ENCODE data around the gene CCND1. TPM values are rescaled to one million over a fixed set of nuclear protein-coding genes. Genes with fewer than 3 reads are reported as not detected.

CCND1 gene
- total RNA-seq (2014; rRNA removed; shearing (Covaris generic)): 76.0 and 91.0 TPM in 2 replicates

DNA sequence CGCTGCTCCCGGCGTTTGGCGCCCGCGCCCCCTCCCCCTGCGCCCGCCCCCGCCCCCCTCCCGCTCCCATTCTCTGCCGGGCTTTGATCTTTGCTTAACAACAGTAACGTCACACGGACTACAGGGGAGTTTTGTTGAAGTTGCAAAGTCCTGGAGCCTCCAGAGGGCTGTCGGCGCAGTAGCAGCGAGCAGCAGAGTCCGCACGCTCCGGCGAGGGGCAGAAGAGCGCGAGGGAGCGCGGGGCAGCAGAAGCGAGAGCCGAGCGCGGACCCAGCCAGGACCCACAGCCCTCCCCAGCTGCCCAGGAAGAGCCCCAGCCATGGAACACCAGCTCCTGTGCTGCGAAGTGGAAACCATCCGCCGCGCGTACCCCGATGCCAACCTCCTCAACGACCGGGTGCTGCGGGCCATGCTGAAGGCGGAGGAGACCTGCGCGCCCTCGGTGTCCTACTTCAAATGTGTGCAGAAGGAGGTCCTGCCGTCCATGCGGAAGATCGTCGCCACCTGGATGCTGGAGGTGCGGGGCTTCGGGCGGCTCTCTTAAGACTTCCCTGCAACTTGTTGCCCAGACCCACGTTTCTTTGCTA is at the start of gene CCND1:
TSS of gene CCND1 (plus strand) at position 162 of the 587 bp plus-strand sequence. CDS start at position 320, 158 bp downstream.
- DNase-seq (ENCODE audit: low read depth): peak; percentile 89

DNA sequence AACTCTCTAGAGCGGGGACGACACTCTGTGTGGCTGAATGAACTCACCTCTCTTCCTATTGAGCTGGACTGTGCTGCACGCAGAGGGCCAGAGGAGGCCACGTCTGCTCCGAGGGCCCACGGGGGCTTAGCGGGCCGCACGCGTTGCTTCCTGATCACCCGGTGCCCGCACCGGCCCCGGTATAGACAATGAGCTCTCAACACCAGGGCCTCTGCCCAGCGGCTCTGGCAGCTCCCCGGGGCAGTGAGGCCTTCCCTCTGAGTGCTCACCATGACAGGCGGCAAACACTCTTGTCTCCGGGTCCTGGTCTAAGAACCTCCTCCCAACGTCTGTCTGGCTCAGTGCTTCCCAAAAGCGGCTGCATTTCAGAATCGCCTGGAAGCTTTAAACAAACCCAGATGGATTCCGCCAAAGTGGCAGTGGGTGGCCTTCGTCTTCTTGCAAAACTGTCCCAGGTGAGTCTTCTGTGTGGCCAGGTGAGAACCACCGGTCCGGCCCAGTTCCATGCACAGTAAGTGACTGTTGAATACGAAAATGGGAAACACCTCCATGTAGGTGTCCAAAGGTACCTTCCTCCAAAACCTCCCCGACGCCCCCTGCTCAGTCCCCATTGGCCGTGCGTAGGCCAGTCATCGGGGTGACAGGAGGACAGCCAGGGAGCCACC is 47.8 kb upstream of the CCND1 start:
- no peak for DNase-seq (ENCODE audit: low read depth)

GRCh38 chr11:69593851-69594250 is 47.1 kb upstream of the CCND1 start:
- DNase-seq (ENCODE audit: low read depth): no peak

- DNase-seq (ENCODE audit: low read depth): no peak
These were observed 46.5 kb upstream of the CCND1 start for GRCh38 chr11:69594481-69594880.

DNA sequence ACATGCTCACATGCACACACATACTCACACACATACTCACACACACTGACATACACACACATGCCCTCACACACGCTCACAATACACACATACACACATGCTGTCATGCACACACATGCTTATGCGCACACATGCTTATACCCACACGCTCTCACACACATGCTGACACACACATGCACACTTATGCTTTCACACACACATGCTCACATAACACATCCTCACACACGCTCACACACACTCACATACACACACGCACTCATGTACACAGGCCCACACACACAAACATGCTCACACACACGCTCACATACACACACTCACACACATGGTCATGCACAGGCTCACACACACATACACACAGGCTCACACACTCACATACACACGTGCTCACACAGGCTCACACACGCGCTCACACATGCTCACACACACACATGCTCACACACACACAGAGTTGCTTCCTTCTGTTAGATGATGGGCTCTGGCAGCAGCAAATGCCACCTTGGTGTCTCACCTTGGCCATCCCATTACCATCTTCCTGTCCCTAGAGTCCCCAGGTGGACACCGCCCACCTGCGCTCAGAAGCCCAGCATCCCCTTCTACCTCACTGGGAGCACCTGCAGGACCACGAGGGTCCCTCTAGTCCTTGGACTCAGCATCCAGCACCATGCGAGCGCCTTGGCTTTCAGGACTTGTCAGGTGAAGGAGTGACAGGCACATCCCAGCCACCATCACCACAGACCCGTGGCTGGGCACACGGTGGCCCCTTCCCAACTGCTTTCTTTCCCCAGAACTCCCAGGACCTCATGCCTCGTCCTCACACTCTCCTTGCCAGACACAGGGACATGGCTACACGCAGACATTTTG is 44.9 kb upstream of the CCND1 start:
- DNase-seq (ENCODE audit: low read depth): no peak

GRCh38 chr11:69598147-69598546 is 42.8 kb upstream of the CCND1 start:
- peak; percentile 42 for DNase-seq (ENCODE audit: low read depth)

GRCh38 chr11:69599502-69599901 is 41.5 kb upstream of the CCND1 start:
- no peak for DNase-seq (ENCODE audit: low read depth)

DNA sequence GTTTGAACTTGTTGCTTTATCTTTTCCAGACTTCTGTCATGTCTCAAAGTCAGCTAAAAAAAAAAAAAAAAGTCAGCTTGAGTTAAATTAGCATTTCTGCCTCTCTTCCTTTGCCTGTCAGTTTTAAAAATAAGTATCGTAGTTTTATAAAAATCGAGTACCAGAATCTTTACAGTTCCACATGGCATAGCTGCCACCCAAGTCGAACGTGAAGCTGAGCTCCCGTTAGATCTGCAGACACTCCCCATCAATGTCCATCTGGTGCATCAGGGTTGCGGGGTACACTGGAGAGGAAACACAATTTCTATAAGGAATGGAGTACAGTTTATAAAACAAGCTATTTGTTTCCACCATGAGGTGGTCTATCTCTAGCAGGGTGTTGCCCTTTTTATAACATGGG is 41.0 kb upstream of the CCND1 start:
- DNase-seq (ENCODE audit: low read depth): no peak

- no peak for DNase-seq (ENCODE audit: low read depth)
These were observed 39.7 kb upstream of the CCND1 start for GRCh38 chr11:69601011-69601975.

DNA sequence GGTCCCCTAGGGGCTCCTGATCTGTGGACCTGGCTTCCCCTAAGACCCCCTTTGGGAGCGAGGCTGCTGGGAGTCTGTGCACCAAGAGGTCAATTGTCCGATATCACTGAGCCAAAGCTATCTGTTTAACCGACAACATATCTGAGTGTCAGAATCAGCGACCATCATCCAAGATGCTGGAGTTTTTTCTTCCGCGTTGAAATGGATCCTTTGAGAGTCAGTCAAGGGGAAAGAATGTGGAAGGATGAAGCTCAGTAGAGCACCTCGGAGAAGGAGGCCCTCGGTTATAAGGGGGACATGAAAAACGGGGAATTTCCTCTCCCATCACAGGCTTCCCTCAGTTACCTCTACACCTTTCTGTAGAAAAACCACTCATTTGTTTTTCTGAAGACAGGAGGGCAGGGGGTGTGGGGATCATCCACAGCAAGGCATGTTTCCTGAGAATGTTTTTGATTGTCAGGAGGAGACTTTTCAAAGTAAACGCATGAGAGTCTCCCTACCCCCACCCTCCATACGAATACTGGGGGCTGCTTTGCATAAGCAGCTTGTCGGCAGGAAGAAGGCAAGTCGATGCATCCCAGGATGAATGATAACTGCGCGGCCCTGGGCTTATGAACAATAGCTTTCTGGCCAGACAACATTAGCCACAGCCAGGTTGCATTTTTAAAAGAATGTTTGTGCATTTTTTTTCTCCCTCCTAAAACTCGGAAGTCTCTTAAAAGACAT is 37.7 kb upstream of the CCND1 start:
- DNase-seq (ENCODE audit: low read depth): no peak

- DNase-seq (ENCODE audit: low read depth): peak; percentile 15
These were observed 36.9 kb upstream of the CCND1 start for GRCh38 chr11:69604055-69604454.

GRCh38 chr11:69605737-69606526 is 35.0 kb upstream of the CCND1 start:
- no peak for DNase-seq (ENCODE audit: low read depth)

- DNase-seq (ENCODE audit: low read depth): peak; percentile 15
These were observed 31.6 kb upstream of the CCND1 start for GRCh38 chr11:69609351-69609750.

- DNase-seq (ENCODE audit: low read depth): no peak
These were observed 29.1 kb upstream of the CCND1 start for GRCh38 chr11:69611548-69612526.

GRCh38 chr11:69613594-69613993 is 27.4 kb upstream of the CCND1 start:
- DNase-seq (ENCODE audit: low read depth): no peak

DNA sequence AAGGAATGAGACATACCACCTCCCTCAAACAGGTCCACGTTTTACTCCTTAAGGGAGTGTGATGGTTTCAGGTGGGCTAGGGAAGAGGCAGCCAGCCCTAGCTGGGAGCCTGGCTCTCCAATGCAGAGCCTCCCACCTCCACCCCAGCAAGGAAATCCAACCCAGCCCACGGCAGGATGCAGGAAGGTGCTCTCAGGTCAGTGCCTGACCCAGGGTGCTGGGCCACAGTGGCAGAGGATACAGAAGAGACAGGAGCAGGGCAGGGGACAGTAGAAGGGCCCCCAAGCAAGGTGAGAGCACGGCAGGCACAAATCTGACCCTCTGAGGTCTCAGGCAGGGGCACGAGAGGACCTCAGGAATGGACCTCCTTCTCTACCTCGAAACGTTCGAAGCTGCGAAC is 26.9 kb upstream of the CCND1 start:
- DNase-seq (ENCODE audit: low read depth): no peak

GRCh38 chr11:69615545-69616278 is 25.2 kb upstream of the CCND1 start:
- DNase-seq (ENCODE audit: low read depth): no peak

GRCh38 chr11:69617220-69617619 is 23.7 kb upstream of the CCND1 start:
- no peak for DNase-seq (ENCODE audit: low read depth)
